Measurements from ENCODE around the gene SNTB2.

Gene SNTB2

DNA sequence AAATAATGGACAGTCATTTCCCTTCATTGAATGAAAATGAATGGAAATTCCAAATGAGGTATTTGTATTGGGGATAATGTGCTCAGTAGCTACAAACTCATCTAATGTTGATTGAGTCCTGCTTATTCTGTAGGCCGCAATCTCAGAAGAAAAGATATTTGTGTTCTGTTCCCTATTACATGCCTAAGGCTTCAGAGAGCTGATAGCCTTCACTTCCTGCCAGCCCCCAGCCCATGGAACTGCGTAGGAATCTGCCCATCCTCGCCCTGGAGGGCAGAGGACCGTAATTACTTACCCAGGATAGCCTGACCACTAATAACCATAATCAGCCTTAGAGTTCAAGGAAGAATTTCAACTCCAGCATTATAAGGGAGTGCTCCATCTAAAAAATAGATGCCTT is 17.9 kb upstream of the SNTB2 start:
- no peak for DNase-seq (ENCODE audit: low read depth)
- TF ChIP-seq, protein P1, sequence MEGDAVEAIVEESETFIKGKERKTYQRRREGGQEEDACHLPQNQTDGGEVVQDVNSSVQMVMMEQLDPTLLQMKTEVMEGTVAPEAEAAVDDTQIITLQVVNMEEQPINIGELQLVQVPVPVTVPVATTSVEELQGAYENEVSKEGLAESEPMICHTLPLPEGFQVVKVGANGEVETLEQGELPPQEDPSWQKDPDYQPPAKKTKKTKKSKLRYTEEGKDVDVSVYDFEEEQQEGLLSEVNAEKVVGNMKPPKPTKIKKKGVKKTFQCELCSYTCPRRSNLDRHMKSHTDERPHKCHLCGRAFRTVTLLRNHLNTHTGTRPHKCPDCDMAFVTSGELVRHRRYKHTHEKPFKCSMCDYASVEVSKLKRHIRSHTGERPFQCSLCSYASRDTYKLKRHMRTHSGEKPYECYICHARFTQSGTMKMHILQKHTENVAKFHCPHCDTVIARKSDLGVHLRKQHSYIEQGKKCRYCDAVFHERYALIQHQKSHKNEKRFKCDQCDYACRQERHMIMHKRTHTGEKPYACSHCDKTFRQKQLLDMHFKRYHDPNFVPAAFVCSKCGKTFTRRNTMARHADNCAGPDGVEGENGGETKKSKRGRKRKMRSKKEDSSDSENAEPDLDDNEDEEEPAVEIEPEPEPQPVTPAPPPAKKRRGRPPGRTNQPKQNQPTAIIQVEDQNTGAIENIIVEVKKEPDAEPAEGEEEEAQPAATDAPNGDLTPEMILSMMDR (IDR thresholded peaks at IDR 0.05; ENCODE audit: control insufficient read depth, insufficient read depth, low read depth, low read length, missing control alignments) = no peak
- H3K4me3 ChIP-seq (ENCODE audit: control insufficient read depth, low read depth, low read length) = no peak overlapping the region

DNA sequence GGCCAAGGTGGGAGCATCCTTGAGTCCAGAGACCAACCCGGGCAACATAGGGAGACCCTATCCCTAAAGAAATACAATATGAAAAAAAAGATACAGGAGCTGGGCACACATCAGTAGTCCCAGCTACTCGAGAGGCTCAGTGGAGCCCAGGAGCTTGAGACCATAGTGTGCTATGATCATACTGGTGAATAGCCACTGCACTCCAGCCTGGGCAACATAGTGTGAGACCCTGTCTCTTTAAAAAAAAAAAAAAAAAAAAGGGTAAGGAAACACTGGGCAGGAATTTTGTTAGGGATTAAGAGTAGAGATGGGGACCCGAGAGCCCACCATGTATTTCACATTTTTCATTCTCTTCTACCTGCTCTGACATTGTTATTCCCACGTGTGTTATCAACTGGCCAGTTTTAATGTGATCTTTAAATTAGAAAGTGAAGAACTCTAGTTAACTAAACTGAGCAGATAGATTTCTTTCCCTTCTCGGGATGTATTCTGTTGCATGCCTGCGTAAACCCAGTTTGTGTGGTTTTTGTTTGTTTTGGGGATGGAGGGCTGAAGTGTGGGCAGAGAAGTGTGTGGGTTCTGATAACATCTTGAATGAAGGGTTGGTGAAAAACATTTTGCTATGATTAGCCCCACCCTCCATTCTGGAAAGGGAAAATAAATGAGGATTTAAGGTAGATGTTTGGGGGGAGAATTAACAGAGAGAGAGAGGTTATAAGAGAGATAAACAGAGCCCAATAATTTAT is 17.2 kb upstream of the SNTB2 start:
- no peak for DNase-seq (ENCODE audit: low read depth)
- TF ChIP-seq, protein P1 (IDR thresholded peaks at IDR 0.05; ENCODE audit: control insufficient read depth, insufficient read depth, low read depth, low read length, missing control alignments) = no peak
- no peak overlapping the region for H3K4me3 ChIP-seq (ENCODE audit: control insufficient read depth, low read depth, low read length)

DNA sequence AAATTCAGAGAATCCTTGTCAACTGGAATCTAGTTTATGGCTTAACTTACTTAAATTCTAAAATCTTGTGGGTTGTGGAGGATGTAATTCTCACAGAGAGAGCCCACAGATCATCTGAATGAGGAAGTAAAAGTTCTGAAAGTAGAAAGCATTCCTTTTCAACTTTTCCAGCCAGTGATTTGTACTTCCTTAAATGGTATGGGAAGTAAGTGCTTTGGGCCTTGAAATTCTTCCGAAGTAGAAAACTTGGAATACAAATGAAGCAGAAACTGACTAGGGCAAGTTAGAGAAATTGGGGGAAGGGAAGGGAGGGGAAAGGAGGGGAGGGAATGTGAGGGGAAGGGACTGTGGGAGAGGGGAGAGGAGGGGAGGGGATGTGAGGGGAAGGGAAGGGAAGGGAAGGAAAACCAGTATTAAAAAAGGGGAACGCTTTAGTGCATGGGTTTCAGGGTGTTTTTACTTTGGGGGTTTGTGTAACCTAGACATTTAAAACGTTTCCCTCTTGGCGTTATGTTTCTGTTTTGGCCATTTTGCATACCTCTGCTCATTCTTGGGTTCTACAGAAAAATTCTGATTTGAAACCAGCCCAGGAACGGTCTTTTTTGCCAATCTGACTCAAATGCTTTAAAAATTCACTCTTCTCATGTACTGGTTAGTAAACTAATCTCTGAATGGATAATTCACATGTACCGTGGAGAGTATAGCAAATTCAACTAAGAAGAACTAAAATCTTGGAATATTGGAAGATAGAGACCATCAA is 15.5 kb upstream of the SNTB2 start:
- no peak for DNase-seq (ENCODE audit: low read depth)
- H3K4me3 ChIP-seq (ENCODE audit: control insufficient read depth, low read depth, low read length) = no peak overlapping the region
- TF ChIP-seq, protein P1 (IDR thresholded peaks at IDR 0.05; ENCODE audit: control insufficient read depth, insufficient read depth, low read depth, low read length, missing control alignments) = no peak

DNA sequence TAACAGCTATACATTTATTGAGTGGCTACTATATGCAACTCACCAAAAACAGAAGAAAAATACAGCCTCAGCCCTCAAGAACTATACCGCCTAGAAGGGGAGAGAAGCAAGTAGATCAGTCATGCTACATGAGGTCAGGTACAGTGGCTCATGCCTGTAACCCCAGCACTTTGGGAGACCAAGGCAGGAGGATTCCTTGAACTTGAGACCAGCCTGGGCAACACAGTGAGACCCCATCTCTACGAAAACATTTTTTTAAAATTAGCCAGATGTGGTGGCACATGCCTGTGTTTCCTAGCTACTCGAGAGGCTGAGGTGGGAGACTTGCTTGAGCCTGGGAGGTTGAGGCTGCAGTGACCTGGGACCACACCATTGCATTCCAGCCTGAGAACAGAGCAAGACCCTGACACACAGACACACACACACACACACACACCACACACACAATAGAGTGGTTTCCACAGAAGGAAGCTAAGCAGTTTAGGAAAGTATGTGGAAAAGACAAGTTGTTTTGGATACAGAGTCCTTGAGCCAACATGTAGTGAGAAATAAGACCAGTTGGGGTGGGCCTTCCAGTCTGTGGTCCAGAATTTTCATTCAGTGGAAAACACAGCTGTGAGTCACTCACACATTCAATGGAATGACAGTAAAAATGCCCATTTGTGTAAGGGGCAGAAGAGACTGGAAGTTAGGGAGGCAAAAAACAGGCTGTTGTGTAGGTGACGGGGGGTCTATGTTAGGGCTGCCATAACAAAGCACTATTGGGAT is 10.7 kb upstream of the SNTB2 start:
- DNase-seq (ENCODE audit: low read depth) = peak; percentile 60
- no peak overlapping the region for H3K4me3 ChIP-seq (ENCODE audit: control insufficient read depth, low read depth, low read length)
- TF ChIP-seq, protein P1 (IDR thresholded peaks at IDR 0.05; ENCODE audit: control insufficient read depth, insufficient read depth, low read depth, low read length, missing control alignments) = no peak

DNA sequence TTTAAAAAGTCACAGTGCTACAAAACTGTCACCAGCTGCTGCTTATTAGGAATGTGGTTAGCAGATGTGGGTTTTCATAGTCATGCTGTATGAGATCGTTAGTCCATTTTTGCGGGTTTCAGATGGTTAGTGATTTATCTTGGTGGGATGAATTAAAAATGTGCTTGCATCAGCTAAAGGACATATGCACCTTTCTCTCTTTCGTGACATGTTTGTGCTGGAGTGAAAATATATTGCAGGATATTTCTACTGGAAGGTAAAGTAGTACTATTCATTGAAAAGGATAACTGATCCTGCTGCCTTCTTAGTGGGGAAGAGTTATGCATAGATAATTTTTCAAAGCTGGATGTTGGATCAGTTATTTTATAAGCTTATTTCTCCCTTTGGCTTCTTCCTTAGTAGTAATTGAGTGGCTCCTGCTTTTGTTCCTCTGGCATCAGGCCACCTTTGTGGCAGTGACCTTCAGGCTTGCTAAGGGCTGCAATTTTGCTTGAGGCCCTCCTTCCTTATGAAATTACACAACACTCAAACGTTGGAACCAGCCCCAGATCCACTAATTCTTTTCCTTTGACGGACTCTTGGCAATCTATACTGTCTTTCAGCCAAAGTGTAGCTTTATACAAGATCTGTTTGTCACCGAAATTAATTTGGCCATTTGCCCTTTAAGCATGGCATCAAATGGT is 7.5 kb upstream of the SNTB2 start:
- TF ChIP-seq, protein P1 (IDR thresholded peaks at IDR 0.05; ENCODE audit: control insufficient read depth, insufficient read depth, low read depth, low read length, missing control alignments) = no peak
- peak; percentile 81 for DNase-seq (ENCODE audit: low read depth)
- H3K4me3 ChIP-seq (ENCODE audit: control insufficient read depth, low read depth, low read length) = no peak overlapping the region

DNA sequence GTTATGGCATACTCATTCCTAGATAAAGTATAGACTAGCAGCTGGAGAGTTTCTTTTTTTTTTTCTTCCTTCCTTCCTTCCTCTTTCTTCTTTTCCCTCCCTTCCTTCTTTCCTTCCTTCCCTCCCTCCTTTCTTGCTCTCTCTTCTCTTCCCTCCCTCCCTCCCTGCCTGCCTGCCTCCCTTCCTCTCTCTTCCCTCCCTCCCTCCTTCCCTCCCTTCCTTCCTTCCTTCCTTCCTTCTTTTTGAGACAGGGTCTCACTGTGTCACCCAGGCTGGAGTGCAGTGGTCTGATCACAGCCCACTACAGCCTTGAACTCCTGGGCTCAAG is 7.0 kb upstream of the SNTB2 start:
- DNase-seq (ENCODE audit: low read depth) = no peak
- TF ChIP-seq, protein P1 (IDR thresholded peaks at IDR 0.05; ENCODE audit: control insufficient read depth, insufficient read depth, low read depth, low read length, missing control alignments) = no peak
- H3K4me3 ChIP-seq (ENCODE audit: control insufficient read depth, low read depth, low read length) = no peak overlapping the region
